HepG2 (cell line): ENCODE results near the gene CCDC120. TPM values are rescaled to one million over a fixed set of nuclear protein-coding genes. Genes with fewer than 3 reads are reported as not detected.

Source experiments
- FOXJ3 ChIP-seq: sonication (generic); formaldehyde crosslinking; IDR thresholded peaks from 2 replicates; pipeline ENCODE4 v1.4.0; 2020; ENCODE audit warnings: missing genetic modification reagents, mild to moderate bottlenecking, borderline replicate concordance
- GATAD1 ChIP-seq: IDR thresholded peaks from 2 replicates; pipeline ENCODE4 v1.6.1; 2016; ENCODE audit warnings: missing genetic modification reagents, missing compliant biosample characterization
- GATAD2A ChIP-seq: IDR thresholded peaks from 2 replicates; pipeline ENCODE4 v1.6.1; 2016
- HNF4A ChIP-seq: sonication (generic); formaldehyde crosslinking; IDR thresholded peaks from 2 replicates; pipeline ENCODE4 v1.4.0; 2020; ENCODE audit warnings: missing genetic modification reagents
- KDM3A ChIP-seq: IDR thresholded peaks from 2 replicates; pipeline ENCODE4 v1.6.1; 2018; ENCODE audit warnings: low read depth, missing compliant biosample characterization
- MEF2D ChIP-seq: sonication (generic); formaldehyde crosslinking; IDR thresholded peaks from 2 replicates; pipeline ENCODE4 v1.5.1; 2020; ENCODE audit warnings: mild to moderate bottlenecking, missing genetic modification reagents
- NR2C2 ChIP-seq: sonication (generic); formaldehyde crosslinking; IDR thresholded peaks from 2 replicates; pipeline ENCODE4 v1.4.0; 2020; ENCODE audit warnings: missing genetic modification reagents, mild to moderate bottlenecking, moderate library complexity, borderline replicate concordance
- NR2F1 ChIP-seq, 2 experiments: fragments of 450-650 bp in 1 of 2; formaldehyde crosslinking in 1 of 2; IDR thresholded peaks; 2 replicates each; pipeline versions ENCODE4 v1.5.0 to v1.6.1; 2016 to 2020; ENCODE audit warnings: mild to moderate bottlenecking in 1 of 2, missing compliant biosample characterization in 1 of 2, missing genetic modification reagents in 1 of 2, moderate library complexity in 1 of 2
- PHF21A ChIP-seq: sonication (generic); formaldehyde crosslinking; IDR thresholded peaks from 2 replicates; pipeline ENCODE4 v1.5.0; 2020; ENCODE audit warnings: mild to moderate bottlenecking, missing genetic modification reagents
- THAP11 ChIP-seq: IDR thresholded peaks from 2 replicates; pipeline ENCODE4 v1.6.1; 2016; ENCODE audit warnings: missing biosample characterization, missing genetic modification reagents
- ZNF776 ChIP-seq: sonication (generic); formaldehyde crosslinking; IDR thresholded peaks from 2 replicates; pipeline ENCODE4 v1.4.0; 2020; ENCODE audit warnings: mild to moderate bottlenecking, missing genetic modification reagents
- ZSCAN20 ChIP-seq: sonication (generic); formaldehyde crosslinking; IDR thresholded peaks from 2 replicates; pipeline ENCODE4 v1.4.0; 2020; ENCODE audit warnings: missing genetic modification reagents, mild to moderate bottlenecking, borderline replicate concordance
- polyA plus RNA-seq, 8 experiments: library from polyadenylated mRNA; depleted of rRNA in 3 of 8; stranded (reverse) in 7 of 8; unstranded in 1 of 8; fragments of >200 nt; fragmentation: Illumina TruSeq in 4 of 8; extraction: Trizol in 4 of 8; gene quantifications; 2 replicates each; pipeline versions ENCODE4 v1.2.1 to v1.2.3, GENCODE V29; 2011 to 2016; ENCODE audit warnings: low read depth in 4 of 8, missing spikeins in 1 of 8, mixed read lengths in 1 of 8; ENCODE audit not compliant: insufficient read depth in 1 of 8
- total RNA-seq, 5 experiments: library from RNA; depleted of rRNA; stranded (reverse); fragments of >200 nt; fragmentation: Illumina TruSeq; extraction: Trizol; gene quantifications; 2 replicates each; pipeline ENCODE4 v1.2.3, GENCODE V29; 2016; ENCODE audit warnings: low read depth in 1 of 5
- TF ChIP-seq, protein P1 (sequence below): sonication (generic); formaldehyde crosslinking; IDR thresholded peaks from 2 replicates; pipeline ENCODE4 v1.4.0; 2020; ENCODE audit warnings: low read depth, mild to moderate bottlenecking, missing genetic modification reagents
- TF ChIP-seq, protein P2 (sequence below): sonication (generic); formaldehyde crosslinking; IDR thresholded peaks from 2 replicates; pipeline ENCODE4 v1.4.0; 2020; ENCODE audit warnings: mild to moderate bottlenecking, missing genetic modification reagents
- TF ChIP-seq, protein P3 (sequence below): sonication (generic); formaldehyde crosslinking; IDR thresholded peaks from 2 replicates; pipeline ENCODE4 v1.4.0; 2020; ENCODE audit warnings: missing genetic modification reagents
- TF ChIP-seq, protein P4 (sequence below): IDR thresholded peaks from 2 replicates; pipeline ENCODE4 v1.6.1; 2016; ENCODE audit warnings: mild to moderate bottlenecking
- TF ChIP-seq, protein P5 (sequence below): sonication (generic); formaldehyde crosslinking; IDR thresholded peaks from 2 replicates; pipeline ENCODE4 v1.5.0; 2020; ENCODE audit warnings: missing genetic modification reagents
- TF ChIP-seq, protein P6 (sequence below): sonication (generic); formaldehyde crosslinking; IDR thresholded peaks from 2 replicates; pipeline ENCODE4 v1.4.0; 2020; ENCODE audit warnings: missing genetic modification reagents, borderline replicate concordance

CCDC120 gene
- total and polyA plus RNA-seq, 2 of the 13 experiments (the other 11 are each of a cell fraction or from before 2014, with no cell fraction given) = 0.89 to 3.2 TPM

DNA sequence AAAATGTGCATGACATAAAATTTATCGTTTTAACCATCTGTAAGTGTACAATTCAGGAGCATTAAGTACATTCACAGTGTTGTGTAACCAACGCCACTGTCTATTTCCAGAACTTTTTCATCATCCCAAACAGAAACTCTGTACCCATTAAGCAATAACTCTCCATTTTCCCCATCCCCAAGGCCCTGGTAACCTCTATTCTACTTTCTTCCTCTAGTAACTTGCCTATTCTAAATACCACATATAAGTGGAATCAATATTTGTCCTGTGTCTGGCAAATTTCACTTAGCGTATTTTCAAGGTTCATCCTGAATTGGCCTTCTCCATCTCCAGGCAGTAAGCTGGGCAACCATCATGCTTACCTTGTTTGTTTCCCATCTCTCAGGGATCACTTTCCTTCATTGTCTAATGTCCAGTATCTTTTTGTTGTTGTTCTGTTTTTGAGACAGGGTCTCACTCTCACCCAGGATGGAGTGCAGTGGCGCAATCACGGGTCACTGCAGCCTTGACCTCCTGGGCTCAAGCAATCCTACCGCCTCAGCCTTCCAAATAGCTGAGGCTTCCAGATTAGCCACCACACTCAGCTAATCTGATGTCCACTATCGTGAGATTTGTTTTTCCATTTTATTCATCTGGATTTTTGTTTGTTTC lies 39.1 kb upstream of the CCDC120 start (continued):
- TF ChIP-seq, protein P1, sequence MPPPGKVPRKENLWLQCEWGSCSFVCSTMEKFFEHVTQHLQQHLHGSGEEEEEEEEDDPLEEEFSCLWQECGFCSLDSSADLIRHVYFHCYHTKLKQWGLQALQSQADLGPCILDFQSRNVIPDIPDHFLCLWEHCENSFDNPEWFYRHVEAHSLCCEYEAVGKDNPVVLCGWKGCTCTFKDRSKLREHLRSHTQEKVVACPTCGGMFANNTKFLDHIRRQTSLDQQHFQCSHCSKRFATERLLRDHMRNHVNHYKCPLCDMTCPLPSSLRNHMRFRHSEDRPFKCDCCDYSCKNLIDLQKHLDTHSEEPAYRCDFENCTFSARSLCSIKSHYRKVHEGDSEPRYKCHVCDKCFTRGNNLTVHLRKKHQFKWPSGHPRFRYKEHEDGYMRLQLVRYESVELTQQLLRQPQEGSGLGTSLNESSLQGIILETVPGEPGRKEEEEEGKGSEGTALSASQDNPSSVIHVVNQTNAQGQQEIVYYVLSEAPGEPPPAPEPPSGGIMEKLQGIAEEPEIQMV = no peak
- TF ChIP-seq, protein P2, sequence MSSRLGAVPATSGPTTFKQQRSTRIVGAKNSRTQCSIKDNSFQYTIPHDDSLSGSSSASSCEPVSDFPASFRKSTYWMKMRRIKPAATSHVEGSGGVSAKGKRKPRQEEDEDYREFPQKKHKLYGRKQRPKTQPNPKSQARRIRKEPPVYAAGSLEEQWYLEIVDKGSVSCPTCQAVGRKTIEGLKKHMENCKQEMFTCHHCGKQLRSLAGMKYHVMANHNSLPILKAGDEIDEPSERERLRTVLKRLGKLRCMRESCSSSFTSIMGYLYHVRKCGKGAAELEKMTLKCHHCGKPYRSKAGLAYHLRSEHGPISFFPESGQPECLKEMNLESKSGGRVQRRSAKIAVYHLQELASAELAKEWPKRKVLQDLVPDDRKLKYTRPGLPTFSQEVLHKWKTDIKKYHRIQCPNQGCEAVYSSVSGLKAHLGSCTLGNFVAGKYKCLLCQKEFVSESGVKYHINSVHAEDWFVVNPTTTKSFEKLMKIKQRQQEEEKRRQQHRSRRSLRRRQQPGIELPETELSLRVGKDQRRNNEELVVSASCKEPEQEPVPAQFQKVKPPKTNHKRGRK (CRISPR knock-in tag) = no peak
- 0 out of 2 replicates have a peak, but pooled peaks have one; percentile 25 for TF ChIP-seq GATAD1 (CRISPR knock-in tag)
- TF ChIP-seq, protein P3, sequence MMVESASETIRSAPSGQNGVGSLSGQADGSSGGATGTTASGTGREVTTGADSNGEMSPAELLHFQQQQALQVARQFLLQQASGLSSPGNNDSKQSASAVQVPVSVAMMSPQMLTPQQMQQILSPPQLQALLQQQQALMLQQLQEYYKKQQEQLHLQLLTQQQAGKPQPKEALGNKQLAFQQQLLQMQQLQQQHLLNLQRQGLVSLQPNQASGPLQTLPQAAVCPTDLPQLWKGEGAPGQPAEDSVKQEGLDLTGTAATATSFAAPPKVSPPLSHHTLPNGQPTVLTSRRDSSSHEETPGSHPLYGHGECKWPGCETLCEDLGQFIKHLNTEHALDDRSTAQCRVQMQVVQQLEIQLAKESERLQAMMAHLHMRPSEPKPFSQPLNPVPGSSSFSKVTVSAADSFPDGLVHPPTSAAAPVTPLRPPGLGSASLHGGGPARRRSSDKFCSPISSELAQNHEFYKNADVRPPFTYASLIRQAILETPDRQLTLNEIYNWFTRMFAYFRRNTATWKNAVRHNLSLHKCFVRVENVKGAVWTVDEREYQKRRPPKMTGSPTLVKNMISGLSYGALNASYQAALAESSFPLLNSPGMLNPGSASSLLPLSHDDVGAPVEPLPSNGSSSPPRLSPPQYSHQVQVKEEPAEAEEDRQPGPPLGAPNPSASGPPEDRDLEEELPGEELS = peak; percentile 41; the same call in 1 of the 2 replicates
- TF ChIP-seq NR2F1 (CRISPR knock-in tag; IDR thresholded peaks at IDR 0.05) = peak in 1 of 2 experiments; percentile 82; a peak in 3 of 4 replicates
- TF ChIP-seq MEF2D = peak; percentile 68; the same call in 1 of the 2 replicates
- no peak for TF ChIP-seq ZNF776 (CRISPR knock-in tag)
- peak; percentile 19; the same call in 1 of the 2 replicates for TF ChIP-seq FOXJ3 (CRISPR knock-in tag)
- TF ChIP-seq HNF4A (CRISPR knock-in tag) = peak; percentile 61
- TF ChIP-seq, protein P4, sequence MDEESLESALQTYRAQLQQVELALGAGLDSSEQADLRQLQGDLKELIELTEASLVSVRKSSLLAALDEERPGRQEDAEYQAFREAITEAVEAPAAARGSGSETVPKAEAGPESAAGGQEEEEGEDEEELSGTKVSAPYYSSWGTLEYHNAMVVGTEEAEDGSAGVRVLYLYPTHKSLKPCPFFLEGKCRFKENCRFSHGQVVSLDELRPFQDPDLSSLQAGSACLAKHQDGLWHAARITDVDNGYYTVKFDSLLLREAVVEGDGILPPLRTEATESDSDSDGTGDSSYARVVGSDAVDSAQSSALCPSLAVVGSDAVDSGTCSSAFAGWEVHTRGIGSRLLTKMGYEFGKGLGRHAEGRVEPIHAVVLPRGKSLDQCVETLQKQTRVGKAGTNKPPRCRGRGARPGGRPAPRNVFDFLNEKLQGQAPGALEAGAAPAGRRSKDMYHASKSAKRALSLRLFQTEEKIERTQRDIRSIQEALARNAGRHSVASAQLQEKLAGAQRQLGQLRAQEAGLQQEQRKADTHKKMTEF (CRISPR knock-in tag) = 0 out of 2 replicates have a peak, but pooled peaks have one; percentile 21
- TF ChIP-seq GATAD2A (CRISPR knock-in tag) = peak; percentile 71
- TF ChIP-seq THAP11 (CRISPR knock-in tag) = 0 out of 2 replicates have a peak, but pooled peaks have one; percentile 7
- no peak for TF ChIP-seq ZSCAN20 (CRISPR knock-in tag)
- TF ChIP-seq, protein P5, sequence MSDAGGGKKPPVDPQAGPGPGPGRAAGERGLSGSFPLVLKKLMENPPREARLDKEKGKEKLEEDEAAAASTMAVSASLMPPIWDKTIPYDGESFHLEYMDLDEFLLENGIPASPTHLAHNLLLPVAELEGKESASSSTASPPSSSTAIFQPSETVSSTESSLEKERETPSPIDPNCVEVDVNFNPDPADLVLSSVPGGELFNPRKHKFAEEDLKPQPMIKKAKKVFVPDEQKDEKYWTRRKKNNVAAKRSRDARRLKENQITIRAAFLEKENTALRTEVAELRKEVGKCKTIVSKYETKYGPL (CRISPR knock-in tag) = 0 out of 2 replicates have a peak, but pooled peaks have one; percentile 59
- TF ChIP-seq, protein P6, sequence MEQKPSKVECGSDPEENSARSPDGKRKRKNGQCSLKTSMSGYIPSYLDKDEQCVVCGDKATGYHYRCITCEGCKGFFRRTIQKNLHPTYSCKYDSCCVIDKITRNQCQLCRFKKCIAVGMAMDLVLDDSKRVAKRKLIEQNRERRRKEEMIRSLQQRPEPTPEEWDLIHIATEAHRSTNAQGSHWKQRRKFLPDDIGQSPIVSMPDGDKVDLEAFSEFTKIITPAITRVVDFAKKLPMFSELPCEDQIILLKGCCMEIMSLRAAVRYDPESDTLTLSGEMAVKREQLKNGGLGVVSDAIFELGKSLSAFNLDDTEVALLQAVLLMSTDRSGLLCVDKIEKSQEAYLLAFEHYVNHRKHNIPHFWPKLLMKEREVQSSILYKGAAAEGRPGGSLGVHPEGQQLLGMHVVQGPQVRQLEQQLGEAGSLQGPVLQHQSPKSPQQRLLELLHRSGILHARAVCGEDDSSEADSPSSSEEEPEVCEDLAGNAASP (CRISPR knock-in tag) = no peak
- peak; percentile 77; the same call in 1 of the 2 replicates for TF ChIP-seq NR2C2 (CRISPR knock-in tag)
- peak; percentile 24; the same call in 1 of the 2 replicates for TF ChIP-seq PHF21A (CRISPR knock-in tag)
- no peak for TF ChIP-seq KDM3A (CRISPR knock-in tag)
